HG03432 (cell line): Measurements from ENCODE around the gene TAS2R50.
"Not testable (repeated sequence)": the region's sequence is repeated elsewhere in the genome, so short reads cannot be mapped to it uniquely, and the experiment has no call there.

Experiments used
- ATAC-seq: cut with Tn5 transposase; IDR thresholded peaks from one replicate; pipeline ENCODE4 v1.9.1; 2021; ENCODE audit warnings: mild to moderate bottlenecking, moderate library complexity; ENCODE audit not compliant: unreplicated experiment

The TAS2R50 gene

GRCh38 chr12:10986812-10987211 lies at the start of gene TAS2R50:
TSS of gene TAS2R50 (minus strand) at chr12:10986912. CDS start at chr12:10986860, 52 bp downstream.
- no peak for ATAC-seq

- ATAC-seq: not testable (repeated sequence)
Measured at GRCh38 chr12:11033959-11034358, 47.2 kb upstream of the TAS2R50 start.

- no peak for ATAC-seq
Measured at GRCh38 chr12:11031307-11031706, 44.6 kb upstream of the TAS2R50 start, which contains the start of gene TAS2R31. TSS of gene TAS2R31 (minus strand) at chr12:11031407. CDS start at chr12:11031335, 72 bp downstream.

GRCh38 chr12:11026118-11026517 lies 39.4 kb upstream of the TAS2R50 start:
- ATAC-seq: no peak

- ATAC-seq: no peak
Measured at GRCh38 chr12:11023387-11023786, 36.7 kb upstream of the TAS2R50 start.

GRCh38 chr12:11022520-11022919 lies 35.8 kb upstream of the TAS2R50 start, which contains the start of gene TAS2R19:
TSS of gene TAS2R19 (minus strand) at chr12:11022620. CDS start at chr12:11022571, 49 bp downstream.
- ATAC-seq: no peak

- ATAC-seq: no peak
Measured at GRCh38 chr12:11016937-11017336, 30.2 kb upstream of the TAS2R50 start.

- no peak for ATAC-seq
Measured at GRCh38 chr12:11015775-11016430, 29.2 kb upstream of the TAS2R50 start.

- no peak for ATAC-seq
Measured at GRCh38 chr12:11014234-11014633, 27.5 kb upstream of the TAS2R50 start.

- ATAC-seq: no peak
Measured at GRCh38 chr12:11007608-11008007, 20.9 kb upstream of the TAS2R50 start.

GRCh38 chr12:10998204-10998603 lies 11.5 kb upstream of the TAS2R50 start, which contains the start of gene TAS2R20:
TSS of gene TAS2R20 (minus strand) at chr12:10998304. CDS start at chr12:10997875, 429 bp downstream.
- no peak for ATAC-seq

- no peak for ATAC-seq
Measured at GRCh38 chr12:10994307-10994706, 7.6 kb upstream of the TAS2R50 start.

- ATAC-seq: no peak
Measured at GRCh38 chr12:10989107-10989506, 2.4 kb upstream of the TAS2R50 start.

GRCh38 chr12:10982244-10982643 lies 4.5 kb downstream of the TAS2R50 start:
- ATAC-seq: no peak

GRCh38 chr12:10974965-10975364 lies 11.7 kb downstream of the TAS2R50 start:
- no peak for ATAC-seq

- ATAC-seq: no peak
Measured at GRCh38 chr12:10968765-10969456, 17.8 kb downstream of the TAS2R50 start.

GRCh38 chr12:10967409-10967808 lies 19.3 kb downstream of the TAS2R50 start:
- no peak for ATAC-seq

GRCh38 chr12:10966314-10966713 lies 20.4 kb downstream of the TAS2R50 start:
- ATAC-seq: no peak

GRCh38 chr12:10965476-10965875 lies 21.2 kb downstream of the TAS2R50 start:
- no peak for ATAC-seq

GRCh38 chr12:10960211-10960610 lies 26.5 kb downstream of the TAS2R50 start:
- no peak for ATAC-seq

- no peak for ATAC-seq
Measured at GRCh38 chr12:10959804-10960203, 26.9 kb downstream of the TAS2R50 start.

GRCh38 chr12:10957741-10958140 lies 29.0 kb downstream of the TAS2R50 start:
- no peak for ATAC-seq
